OCI-LY3 (cell line): ENCODE results near the gene LEPROT.

Experiments
- H2AFZ ChIP-seq: fragments of 200-600, 300-600 bp; shearing (Covaris generic); 2 replicates; pipeline ENCODE4 v1.6.0; 2014; ENCODE audit warnings: antibody characterized with exemption, low read depth, low read length
- H3K27ac ChIP-seq: fragments of 200-600, 300-600 bp; sonication (generic); 2 replicates; pipeline ENCODE4 v1.5.1; 2014; ENCODE audit warnings: mild to moderate bottlenecking, low read length, moderate library complexity, mixed read lengths
- H3K27me3 ChIP-seq: fragments of 200-600, 300-600 bp; sonication (generic); 2 replicates; pipeline ENCODE4 v1.6.1; 2014; ENCODE audit warnings: low read depth, low read length, mixed read lengths
- H3K36me3 ChIP-seq: fragments of 200-600, 300-600 bp; sonication (generic); replicated peaks from 2 replicates; pipeline ENCODE3; 2014; ENCODE audit warnings: low read depth, low read length, mixed read lengths
- H3K4me1 ChIP-seq: fragments of 300-600, 200-600 bp; sonication (generic); 2 replicates; pipeline ENCODE4 v1.6.1; 2014; ENCODE audit warnings: low read length, mixed read lengths
- H3K4me2 ChIP-seq: fragments of 200-600, 300-600 bp; sonication (generic); 2 replicates; pipeline ENCODE4 v1.6.1; 2014; ENCODE audit warnings: low read length, mixed read lengths
- H3K4me3 ChIP-seq: fragments of 300-600, 200-600 bp; sonication (generic); 2 replicates; pipeline ENCODE4 v1.5.1; 2014; ENCODE audit warnings: antibody characterized with exemption, mild to moderate bottlenecking, low read length, moderate library complexity
- H3K79me2 ChIP-seq: fragments of 300-600, 200-600 bp; shearing (Covaris generic); 2 replicates; pipeline ENCODE4 v1.6.1; 2014; ENCODE audit warnings: mild to moderate bottlenecking, low read length, mixed read lengths
- H3K9ac ChIP-seq: fragments of 300-600, 200-600 bp; shearing (Covaris generic); 2 replicates; pipeline ENCODE4 v1.6.0; 2014; ENCODE audit warnings: mild to moderate bottlenecking, low read length, moderate library complexity
- H3K9me3 ChIP-seq: fragments of 200-600, 300-600 bp; shearing (Covaris generic); 2 replicates; pipeline ENCODE4 v1.6.1; 2014; ENCODE audit warnings: low read length, mixed read lengths; ENCODE audit not compliant: insufficient read depth
- H4K20me1 ChIP-seq: fragments of 200-600, 300-600 bp; sonication (generic); 2 replicates; pipeline ENCODE4 v1.6.1; 2016; ENCODE audit warnings: low read length, mixed read lengths; ENCODE audit not compliant: insufficient read depth
- CTCF ChIP-seq: fragments of 200-600, 300-600 bp; sonication (generic); IDR thresholded peaks from 2 replicates; pipeline ENCODE4 v1.5.1; 2014; ENCODE audit warnings: antibody characterized with exemption, low read length, low read depth
- EZH2phosphoT487 ChIP-seq: fragments of 200-600 bp; shearing (Covaris generic); IDR thresholded peaks from 2 replicates; pipeline ENCODE4 v1.6.1; 2018; ENCODE audit warnings: antibody characterized with exemption, mixed run types, low read depth

The LEPROT gene

GRCh38 chr1:65442442-65442841 lies 22.0 kb downstream of the LEPROT start:
- no peak for TF ChIP-seq EZH2phosphoT487
- no peak for TF ChIP-seq CTCF
- H3K27me3 ChIP-seq, result no peaks in the 10 kb centered on the region
- H3K4me1 ChIP-seq, result no peaks in the 10 kb centered on the region
- H3K27ac ChIP-seq, result no peak overlapping the region
- H3K9ac ChIP-seq, result no peak overlapping the region
- H4K20me1 ChIP-seq, result no peaks in the 10 kb centered on the region
- no peaks in the 10 kb centered on the region for H3K79me2 ChIP-seq
- H3K4me2 ChIP-seq, result no peak overlapping the region
- no peak overlapping the region for H2AFZ ChIP-seq
- no peak overlapping the region for H3K4me3 ChIP-seq
- H3K9me3 ChIP-seq, result no peaks in the 10 kb centered on the region
- no peaks in the 10 kb centered on the region for H3K36me3 ChIP-seq

- Histone ChIP-seq H3K9ac (no peak overlapping the region), H3K4me1 (no peaks in the 10 kb centered on the region), H3K79me2 (no peaks in the 10 kb centered on the region), H3K4me2 (no peak overlapping the region), H3K27ac (no peak overlapping the region), H2AFZ (no peak overlapping the region), H3K27me3 (no peaks in the 10 kb centered on the region), H4K20me1 (no peaks in the 10 kb centered on the region), H3K4me3 (no peak overlapping the region), H3K9me3 (no peaks in the 10 kb centered on the region), H3K36me3 (no peaks in the 10 kb centered on the region)
- TF ChIP-seq CTCF (no peak), EZH2phosphoT487 (no peak)
Observed at GRCh38 chr1:65443647-65444046, 23.2 kb downstream of the LEPROT start.

- Histone ChIP-seq H3K9ac (no peak overlapping the region), H3K4me3 (no peak overlapping the region), H3K36me3 (no peaks in the 10 kb centered on the region), H3K4me2 (no peak overlapping the region), H2AFZ (no peak overlapping the region), H4K20me1 (no peaks in the 10 kb centered on the region), H3K9me3 (no peaks in the 10 kb centered on the region), H3K27ac (no peak overlapping the region), H3K4me1 (no peaks in the 10 kb centered on the region), H3K27me3 (no peaks in the 10 kb centered on the region), H3K79me2 (no peaks in the 10 kb centered on the region)
- no peak for TF ChIP-seq EZH2phosphoT487
- no peak for TF ChIP-seq CTCF
Observed at GRCh38 chr1:65444128-65444640, 23.7 kb downstream of the LEPROT start.

GRCh38 chr1:65445837-65446236 lies 25.4 kb downstream of the LEPROT start:
- H3K27ac ChIP-seq, result no peak overlapping the region
- TF ChIP-seq CTCF (no peak), EZH2phosphoT487 (no peak)
- H3K4me1 ChIP-seq, result no peaks in the 10 kb centered on the region
- H3K36me3 ChIP-seq, result no peaks in the 10 kb centered on the region
- H2AFZ ChIP-seq, result no peak overlapping the region
- no peak overlapping the region for H3K4me3 ChIP-seq
- H3K27me3 ChIP-seq, result no peaks in the 10 kb centered on the region
- no peak overlapping the region for H3K4me2 ChIP-seq
- no peaks in the 10 kb centered on the region for H3K79me2 ChIP-seq
- no peaks in the 10 kb centered on the region for H4K20me1 ChIP-seq
- no peak overlapping the region for H3K9ac ChIP-seq
- no peaks in the 10 kb centered on the region for H3K9me3 ChIP-seq
